ENCODE measurements around the gene IPO13.

DNA sequence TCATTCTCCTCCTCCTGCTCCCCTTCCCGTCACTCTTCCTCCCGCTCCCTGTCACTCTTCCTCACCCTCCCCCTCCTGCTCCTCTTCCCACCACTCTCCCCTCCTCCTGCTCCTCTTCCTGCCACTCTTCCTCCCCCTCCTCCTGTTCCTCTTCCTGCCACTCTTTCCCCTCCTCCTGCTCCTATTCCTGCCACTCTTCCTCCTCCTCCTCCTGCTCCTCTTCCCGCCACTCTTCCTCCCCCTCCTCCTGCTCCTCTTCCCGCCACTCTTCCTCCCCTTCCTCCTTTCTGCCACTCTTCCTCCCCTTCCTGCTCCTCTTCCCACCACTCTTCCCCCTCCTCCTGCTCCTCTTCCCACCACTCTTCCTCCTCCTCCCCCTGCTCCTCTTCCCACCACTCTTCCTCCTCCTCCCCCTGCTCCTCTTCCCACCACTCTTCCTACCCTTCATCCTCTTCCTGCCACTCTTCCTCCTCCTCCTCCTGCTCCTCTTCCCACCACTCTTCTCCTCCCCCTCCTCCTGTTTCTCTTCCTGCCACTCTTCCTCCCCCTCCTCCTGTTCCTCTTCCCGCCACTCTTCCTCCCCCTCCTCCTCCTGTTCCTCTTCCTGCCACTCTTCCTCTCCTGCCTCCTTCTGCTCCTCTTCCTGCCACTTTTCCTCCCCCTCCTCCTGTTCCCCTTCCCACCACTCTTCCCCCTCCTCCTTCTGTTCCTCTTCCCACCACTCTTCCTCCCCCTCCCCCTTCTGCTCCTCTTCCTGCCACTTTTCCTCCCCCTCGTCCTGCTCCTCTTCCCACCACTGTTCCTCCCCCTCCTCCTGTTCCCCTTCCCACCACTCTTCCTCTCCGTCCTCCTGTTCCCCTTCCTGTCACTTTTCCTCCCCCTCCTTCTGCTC, 41.8 kb upstream of the IPO13 start:
- TF ChIP-seq CTCF (IDR thresholded peaks at IDR 0.05; ENCODE audit: low read length) (no peak), EZH2 (optimal IDR thresholded peaks at IDR 0.05; ENCODE audit: low read depth, low read length) (no peak), EZH2phosphoT487 (IDR thresholded peaks at IDR 0.05; ENCODE audit: low read length) (no peak)

Data from MM.1S (cell line).